GM18499 (cell line): ENCODE measurements around the gene KDM4B.
A peak's percentile ranks its signal among the peaks of the same experiment; 100 is the strongest.
"Not testable (repeated sequence)": the region's sequence is repeated elsewhere in the genome, so short reads cannot be mapped to it uniquely, and the experiment has no call there.

ENCODE experiments used
- ATAC-seq: cut with Tn5 transposase; IDR thresholded peaks from one replicate; pipeline ENCODE4 v1.9.1; 2021; ENCODE audit warnings: moderate number of reproducible peaks; ENCODE audit not compliant: insufficient read depth, unreplicated experiment

KDM4B gene

DNA sequence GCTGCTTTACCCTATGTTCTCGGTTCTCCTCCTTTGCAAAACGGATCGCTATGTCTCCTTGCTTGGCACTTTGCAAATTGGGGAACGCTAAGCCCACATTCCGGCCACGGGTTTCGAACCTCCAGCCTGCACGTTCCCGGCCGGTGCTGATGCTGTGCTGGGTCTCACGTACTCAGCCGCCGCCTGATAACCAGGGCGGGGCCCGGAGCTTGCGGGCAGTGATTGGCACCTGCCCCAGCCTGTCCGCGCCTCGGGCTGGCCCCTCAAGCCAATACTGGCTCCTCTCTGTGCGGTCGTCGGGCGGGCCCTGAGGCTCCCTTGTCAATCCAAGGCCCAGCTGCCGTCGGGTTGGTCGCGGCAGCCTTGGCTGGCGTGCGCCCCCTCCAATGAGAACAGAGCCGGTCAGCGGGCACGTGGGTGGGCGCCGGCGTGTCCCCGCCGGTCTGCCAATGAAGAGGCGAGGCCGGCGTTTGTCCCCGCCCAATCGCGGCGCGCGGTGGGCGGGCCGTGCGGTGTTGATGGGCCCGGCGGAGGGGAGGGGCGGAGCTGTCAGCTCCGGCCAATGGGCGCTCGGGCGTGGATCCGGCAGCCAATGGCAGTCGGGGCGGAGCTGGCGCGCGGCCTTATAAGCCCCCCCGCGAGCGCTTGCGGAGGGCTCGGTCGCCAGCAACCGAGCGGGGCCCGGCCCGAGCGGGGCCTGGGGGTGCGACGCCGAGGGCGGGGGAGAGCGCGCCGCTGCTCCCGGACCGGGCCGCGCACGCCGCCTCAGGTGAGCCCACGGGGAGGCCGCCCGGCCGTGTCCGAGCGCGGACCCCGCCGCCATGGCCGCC is at the start of gene KDM4B:
Gene KDM4B (plus strand): TSS at position 652 of the 830 bp plus-strand sequence. CDS start 63,778 bp downstream, outside the sequence.
- ATAC-seq = peak; percentile 62

DNA sequence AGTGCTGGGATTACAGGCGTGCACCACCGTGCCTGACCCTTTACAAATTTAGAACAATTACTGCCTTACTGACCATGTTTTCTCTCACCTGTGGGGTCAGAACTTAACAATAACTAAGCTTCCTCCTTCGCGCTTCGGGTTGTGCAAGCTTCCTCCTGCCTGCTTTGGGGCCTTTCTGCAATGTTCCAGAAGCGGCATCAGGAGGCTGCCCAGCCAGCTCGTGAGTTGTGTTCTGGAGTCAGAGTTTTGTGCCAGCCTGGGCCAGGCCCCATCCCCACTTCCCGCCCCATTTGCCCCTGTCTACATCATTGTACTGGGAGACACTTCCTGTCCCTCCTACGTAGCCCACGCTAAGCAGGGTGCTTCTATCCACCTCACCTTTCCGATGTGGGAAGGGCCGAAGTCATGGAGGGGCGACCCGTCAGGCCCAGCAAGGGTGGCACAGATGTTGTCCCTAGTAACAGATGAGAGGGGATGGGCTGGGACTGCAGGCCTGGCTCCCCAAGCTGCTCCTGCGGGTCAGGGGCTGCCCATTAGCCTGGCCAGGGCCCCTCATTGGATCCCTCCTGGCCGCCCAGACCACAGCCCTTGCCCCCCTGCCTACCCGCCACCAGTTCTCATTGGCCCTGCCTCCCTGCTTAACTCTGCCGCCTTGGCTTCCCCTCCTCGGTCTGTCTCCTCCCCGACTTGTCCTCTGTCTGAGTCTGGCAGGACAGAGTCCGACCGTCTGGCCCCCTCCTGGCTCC is 46.2 kb upstream of the KDM4B start:
- ATAC-seq = no peak

DNA sequence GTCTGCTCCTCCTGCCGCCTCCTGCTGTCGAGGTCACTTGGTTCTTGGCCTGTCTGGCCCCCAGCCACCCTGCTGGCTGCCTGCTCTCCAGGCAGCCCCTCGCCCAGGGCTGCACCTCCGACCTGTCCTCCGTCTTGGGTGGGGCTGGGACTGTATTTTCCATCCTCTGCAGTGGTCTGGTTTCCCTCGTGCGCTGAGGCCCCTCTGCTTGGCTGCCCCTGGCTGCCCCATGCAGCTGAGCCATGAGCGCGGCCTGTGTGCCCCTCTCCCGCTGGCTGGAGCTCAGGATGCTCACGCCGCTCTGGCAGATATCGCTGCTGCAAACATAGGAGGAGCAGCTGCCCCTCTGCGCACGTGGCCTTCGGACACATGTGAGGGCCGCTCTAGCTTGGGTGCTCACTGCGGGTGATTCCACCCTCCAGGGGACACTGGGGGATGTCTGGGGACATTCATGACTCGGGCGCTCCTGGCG is 45.6 kb upstream of the KDM4B start:
- ATAC-seq = no peak

DNA sequence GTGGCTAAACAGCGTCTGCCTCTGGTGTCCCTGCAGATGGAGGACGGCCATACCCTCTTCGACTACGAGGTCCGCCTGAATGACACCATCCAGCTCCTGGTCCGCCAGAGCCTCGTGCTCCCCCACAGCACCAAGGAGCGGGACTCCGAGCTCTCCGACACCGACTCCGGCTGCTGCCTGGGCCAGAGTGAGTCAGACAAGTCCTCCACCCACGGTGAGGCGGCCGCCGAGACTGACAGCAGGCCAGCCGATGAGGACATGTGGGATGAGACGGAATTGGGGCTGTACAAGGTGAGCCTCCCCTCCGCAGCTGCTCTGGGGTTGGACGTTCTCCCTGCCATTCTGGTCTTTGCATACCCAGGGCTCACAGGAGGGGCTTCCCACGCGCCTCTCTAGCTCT is 39.7 kb upstream of the KDM4B start:
- no peak for ATAC-seq

DNA sequence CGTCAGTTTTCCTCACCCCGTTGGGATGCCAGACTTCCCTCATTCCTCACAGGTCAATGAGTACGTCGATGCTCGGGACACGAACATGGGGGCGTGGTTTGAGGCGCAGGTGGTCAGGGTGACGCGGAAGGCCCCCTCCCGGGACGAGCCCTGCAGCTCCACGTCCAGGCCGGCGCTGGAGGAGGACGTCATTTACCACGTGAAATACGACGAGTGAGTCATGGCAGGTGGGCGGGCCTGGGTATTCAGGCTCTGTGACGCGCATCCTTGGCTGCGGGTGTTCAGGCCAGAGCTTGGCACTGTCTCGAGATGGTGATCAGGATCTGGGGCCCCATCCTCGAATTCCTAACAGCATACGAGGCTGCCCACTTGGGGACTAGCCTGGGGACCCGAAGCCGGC is 38.2 kb upstream of the KDM4B start:
- no peak for ATAC-seq

DNA sequence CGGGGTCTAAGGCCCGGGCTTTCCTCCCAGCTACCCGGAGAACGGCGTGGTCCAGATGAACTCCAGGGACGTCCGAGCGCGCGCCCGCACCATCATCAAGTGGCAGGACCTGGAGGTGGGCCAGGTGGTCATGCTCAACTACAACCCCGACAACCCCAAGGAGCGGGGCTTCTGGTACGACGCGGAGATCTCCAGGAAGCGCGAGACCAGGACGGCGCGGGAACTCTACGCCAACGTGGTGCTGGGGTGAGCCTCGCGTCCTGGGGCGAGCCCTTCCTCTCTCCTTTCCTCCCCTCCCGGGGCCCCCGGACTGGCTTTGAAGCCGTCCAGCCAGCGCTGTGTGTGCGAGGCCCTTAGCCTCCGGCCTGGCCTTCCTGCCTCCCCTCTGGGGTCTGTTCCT is 36.2 kb upstream of the KDM4B start:
- no peak for ATAC-seq

DNA sequence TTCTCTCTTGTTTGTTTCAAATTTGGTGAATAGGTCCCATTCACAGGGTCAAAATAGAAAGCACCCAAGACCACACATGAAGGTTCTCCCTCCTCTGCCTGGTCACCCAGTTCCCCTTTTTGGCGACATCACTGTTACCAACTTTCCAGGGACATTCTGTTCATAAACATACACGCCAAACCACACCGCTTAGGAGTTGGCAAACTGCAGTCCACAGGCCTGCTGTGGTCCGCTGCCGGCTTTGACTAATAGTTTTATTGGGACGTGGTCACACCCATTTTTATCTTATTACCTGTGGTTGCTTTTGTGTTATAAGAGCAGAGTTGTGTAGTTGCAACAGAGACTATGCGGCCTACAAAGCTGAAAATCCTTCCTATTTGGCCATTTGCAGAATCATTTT is 35.4 kb upstream of the KDM4B start:
- no peak for ATAC-seq

DNA sequence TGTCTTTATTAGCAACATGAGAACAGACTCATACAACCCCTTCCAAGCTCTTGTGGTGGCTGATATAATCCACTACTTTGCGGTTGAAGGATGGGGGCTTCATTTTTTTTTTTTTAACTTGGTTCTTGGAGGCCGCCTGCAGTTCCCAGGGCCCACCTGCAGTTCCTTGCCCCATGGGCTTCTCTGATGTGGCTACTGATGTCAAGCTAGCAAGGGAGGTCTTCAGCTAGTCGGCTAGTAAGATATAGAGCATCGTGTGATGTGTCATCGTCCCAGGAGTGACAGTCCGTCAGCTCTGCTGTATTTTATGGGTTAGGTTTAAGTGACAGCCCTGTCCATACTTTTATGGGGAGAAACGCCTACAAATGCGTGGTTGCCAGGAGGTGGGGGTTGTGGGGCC is 33.5 kb upstream of the KDM4B start:
- ATAC-seq = no peak

DNA sequence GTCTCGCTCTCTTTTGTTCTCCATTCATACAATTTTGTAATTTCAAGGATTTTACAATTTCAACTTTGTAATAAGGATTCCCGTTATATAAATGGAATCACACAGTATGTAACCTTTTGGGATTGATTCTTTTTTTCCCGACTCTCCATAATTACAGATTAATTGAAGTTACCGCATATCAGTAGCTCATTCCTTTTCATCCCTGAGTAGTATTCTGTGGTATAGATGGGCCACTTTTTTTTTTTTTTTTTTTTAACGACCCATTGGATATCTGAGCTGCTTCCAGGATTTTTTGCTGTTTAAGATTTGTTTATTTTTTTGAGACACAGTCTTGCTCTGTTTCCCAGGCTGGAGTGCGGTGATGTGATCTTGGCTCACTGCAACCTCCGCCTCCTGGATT is 31.9 kb upstream of the KDM4B start:
- no peak for ATAC-seq

DNA sequence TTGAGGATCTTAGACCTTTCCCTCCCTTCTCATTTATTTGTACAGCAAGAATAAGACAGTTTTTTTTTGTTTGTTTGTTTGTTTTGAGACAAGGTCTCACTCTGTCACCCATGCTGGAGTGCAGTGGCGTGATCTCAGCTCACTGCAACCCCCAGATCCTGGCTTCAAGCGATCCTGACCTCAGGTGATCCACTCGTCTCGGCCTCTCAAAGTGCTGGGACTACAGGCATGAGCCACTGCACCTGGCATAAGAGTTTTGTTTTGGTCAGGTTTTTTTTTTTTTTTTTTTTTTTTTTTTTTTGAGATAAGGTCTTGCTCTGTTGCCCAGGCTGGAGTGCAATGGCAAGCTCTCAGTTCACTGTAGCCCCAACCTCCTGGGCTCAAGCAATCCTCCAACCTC is 30.5 kb upstream of the KDM4B start:
- not testable (repeated sequence) for ATAC-seq

DNA sequence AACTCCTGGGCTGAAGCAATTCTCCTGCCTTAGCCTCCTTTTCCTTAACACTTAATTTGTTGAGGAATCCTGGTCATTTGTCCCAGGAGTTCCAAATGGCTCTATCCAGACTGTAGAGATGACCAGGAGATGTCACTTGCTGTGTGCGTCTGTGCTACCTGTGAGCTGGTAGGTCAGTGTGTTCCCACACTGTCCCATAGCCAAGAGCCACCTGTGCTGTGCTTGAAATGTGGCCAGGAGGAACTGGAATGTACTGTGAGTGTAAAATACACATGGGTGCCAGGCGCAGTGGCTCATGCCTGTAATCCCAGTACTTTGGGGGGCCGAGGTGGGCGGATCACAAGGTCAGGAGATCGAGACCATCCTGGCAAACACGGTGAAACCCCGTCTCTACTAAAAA is 29.4 kb upstream of the KDM4B start:
- ATAC-seq = no peak

DNA sequence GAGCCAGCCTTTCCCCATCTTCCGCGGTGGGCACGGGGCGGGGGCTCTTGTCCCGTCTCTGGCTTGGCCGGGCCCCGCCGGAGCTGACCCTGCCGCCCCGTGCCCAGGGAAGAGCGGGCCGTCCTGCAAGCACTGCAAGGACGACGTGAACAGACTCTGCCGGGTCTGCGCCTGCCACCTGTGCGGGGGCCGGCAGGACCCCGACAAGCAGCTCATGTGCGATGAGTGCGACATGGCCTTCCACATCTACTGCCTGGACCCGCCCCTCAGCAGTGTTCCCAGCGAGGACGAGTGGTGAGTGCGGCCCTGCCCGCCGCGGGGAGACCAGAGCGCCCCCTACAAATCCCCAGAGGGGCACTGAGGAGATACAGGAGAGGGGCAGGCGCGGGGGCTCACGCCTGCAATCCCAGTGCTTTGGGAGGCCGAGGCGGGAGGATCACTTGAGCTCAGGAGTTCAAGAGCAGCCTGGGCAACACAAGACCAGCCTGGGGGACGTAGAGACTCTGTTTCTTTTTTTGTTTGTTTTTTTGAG is 27.2 kb upstream of the KDM4B start:
- not testable (repeated sequence) for ATAC-seq

DNA sequence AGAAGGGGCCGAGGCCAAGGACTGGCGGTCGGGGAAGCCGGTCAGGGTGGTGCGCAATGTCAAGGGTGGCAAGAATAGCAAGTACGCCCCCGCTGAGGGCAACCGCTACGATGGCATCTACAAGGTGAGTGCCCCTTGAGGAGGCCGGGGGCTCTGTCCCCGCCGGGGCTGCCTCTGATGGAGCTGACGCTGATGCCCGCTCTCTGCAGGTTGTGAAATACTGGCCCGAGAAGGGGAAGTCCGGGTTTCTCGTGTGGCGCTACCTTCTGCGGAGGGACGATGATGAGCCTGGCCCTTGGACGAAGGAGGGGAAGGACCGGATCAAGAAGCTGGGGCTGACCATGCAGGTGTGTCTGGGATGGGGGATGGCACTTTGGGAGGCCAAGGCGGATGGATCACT is 18.3 kb upstream of the KDM4B start:
- not testable (repeated sequence) for ATAC-seq

DNA sequence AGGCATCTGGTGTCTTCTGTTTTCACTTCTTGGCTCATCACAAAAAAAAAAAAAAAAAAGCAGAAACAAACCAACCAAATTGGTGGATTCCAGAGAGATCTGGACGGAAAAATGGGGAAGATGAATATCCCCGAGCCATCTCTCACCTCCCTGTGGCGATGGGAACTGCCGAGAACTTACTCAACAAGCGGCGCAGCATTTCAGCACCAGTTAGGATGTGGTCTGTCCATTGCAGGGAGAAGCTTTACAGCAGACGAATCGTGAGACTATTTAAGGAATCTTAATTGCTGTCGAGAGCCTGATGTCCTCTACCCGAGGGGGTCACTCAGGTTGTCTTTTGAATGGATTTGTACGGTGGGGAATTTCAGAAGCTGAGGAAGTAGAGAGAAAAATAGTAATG is 17.3 kb upstream of the KDM4B start:
- ATAC-seq = no peak

DNA sequence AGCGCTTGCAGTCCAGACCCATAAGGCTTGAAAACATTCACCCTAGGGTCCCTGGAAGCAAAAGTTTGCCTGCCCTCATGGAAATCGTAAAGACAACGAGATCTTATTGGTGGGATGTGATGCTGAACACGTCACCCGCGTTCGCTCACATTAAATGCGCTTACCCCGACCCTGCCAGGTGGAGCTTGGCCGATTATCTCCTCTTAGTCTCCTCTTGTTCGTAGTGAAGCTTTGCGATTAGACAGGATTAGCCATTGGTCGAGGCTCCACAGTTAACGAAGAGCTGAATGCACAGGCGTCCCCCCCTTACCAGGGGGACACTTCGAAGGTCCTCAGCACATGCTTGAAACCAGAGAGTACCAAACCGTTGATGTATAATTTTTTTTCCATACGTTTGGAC is 16.0 kb upstream of the KDM4B start:
- no peak for ATAC-seq

DNA sequence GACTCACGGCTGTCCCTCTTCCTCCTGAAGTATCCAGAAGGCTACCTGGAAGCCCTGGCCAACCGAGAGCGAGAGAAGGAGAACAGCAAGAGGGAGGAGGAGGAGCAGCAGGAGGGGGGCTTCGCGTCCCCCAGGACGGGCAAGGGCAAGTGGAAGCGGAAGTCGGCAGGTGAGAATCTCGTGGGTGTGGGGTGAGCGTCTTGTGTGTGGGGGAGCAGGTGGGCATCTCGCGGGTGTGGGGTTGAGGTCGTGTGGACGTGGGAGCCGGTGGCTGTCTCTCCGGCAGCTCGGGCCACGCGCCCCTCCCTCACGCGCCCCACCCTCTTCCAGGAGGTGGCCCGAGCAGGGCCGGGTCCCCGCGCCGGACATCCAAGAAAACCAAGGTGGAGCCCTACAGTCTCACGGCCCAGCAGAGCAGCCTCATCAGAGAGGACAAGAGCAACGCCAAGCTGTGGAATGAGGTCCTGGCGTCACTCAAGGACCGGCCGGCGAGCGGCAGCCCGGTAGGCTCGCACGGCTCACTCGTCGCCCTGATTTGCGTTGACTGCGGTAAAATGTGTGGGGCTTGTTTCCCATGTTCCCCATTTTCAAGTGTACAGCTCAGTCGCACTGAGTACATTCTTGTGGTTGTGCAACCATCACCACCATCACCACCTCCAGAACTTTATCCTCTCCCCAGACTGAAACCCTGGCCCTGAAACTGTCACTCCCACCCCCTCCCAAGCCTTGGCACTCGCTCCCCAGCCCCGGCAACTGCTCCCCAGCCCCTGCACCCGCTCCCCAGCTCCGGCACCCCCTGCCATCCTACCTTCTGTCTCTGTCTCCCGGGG is 14.4 kb upstream of the KDM4B start:
- ATAC-seq = not testable (repeated sequence)

DNA sequence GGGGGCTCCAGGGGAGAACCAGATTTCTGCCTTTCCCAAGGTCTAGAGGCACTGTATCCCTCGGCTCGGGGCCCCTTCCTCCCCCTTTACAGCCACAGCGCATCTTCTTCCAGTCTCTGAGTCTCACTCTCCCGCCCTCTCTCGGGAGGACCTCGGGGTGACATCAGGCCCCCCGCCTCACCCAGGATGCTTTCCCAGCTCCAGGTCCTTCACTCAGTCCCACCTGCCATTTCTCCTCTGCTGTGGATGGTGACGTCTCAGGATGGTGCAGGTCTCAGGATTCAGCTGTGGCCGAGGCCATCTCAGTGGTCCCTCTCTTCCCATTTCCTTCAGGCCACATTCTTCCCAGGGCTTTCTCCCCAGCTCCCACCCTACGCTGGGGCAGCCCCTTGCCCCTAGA is 13.6 kb upstream of the KDM4B start:
- ATAC-seq = no peak

DNA sequence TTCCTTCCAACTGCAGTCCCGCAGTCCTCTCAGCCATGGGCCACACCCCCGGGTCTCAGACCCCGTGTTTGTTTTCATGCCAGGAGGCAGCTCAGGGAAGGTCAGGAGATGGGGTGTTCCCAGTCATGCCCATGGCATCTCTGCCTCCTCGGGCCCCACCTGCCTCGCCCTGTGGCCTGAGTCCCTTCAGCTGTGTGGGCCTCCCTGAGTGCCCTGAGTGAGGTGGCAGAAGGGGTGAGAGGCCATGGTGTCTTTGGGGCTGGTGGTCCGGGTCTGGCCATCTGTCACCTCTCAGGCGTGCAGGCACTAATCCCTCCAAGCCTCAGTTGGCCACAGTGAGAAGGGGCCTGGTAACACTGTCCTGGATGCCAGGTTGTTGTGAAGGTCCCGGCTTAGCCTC is 10.9 kb upstream of the KDM4B start:
- ATAC-seq = no peak

DNA sequence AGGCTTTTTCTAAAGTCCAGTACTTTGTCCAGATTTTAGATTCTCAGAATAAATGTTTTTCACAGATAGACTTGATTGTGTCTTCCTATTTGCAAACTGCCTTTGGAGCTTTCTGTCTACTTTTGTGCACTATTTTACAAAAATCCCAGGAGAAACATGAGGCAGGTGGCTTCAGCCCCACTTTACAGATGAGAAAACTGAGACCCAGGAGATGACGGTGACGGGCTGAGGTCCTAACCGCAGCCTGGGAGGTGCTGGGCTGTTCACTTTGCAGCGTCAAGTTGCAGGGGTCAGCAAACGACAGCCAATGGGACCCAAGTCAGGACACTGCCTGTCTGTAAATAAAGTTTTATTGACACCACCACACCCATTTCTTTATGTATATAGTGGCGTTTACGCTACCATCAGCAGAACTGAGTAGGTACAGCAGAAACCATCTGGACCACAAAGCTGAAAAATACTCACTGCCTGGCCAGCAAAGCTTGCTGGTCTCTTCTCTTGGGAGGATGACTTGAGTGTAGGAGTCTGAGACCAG is 6.8 kb upstream of the KDM4B start:
- ATAC-seq = no peak

DNA sequence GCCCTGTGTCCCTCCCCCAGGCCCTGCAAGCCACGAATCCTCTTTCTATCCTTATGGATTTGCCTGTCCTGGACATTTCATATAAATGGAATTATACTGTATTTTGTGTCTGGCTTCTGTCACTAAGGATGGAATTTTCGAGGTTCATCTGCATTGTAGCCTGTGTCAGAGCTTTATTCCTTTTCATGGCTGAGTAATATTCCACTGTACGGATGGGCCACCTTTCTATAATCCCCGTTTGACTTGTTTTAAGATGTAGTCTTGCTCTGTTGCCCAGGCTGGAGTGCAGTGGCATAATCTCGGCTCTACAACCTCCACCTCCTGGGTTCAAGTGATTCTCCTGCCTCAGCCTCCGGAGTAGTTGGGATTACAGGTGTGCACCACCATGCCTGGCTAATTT is 3.9 kb upstream of the KDM4B start:
- ATAC-seq = no peak
